IPS DF 4.7 (cell line): Measurements from ENCODE around the gene EN2.

Experiments used
- DNase-seq: peaks from one replicate; pipeline ENCODE4 v3.0.0-alpha.2; 2013; ENCODE audit warnings: low spot score; ENCODE audit errors: extremely low read depth

Gene EN2

GRCh38 chr7:155464183-155464582, 6.3 kb downstream of the EN2 start:
- no peak for DNase-seq

- no peak for DNase-seq
These were observed 7.2 kb downstream of the EN2 start for GRCh38 chr7:155464948-155465739.

- DNase-seq: no peak
These were observed 7.8 kb downstream of the EN2 start for GRCh38 chr7:155465761-155466141.

- no peak for DNase-seq
These were observed 8.3 kb downstream of the EN2 start for GRCh38 chr7:155466142-155466813.

GRCh38 chr7:155466814-155467733, 9.1 kb downstream of the EN2 start:
- no peak for DNase-seq

- DNase-seq: no peak
These were observed 10.2 kb downstream of the EN2 start for GRCh38 chr7:155467846-155468784.

GRCh38 chr7:155468785-155469148, 10.8 kb downstream of the EN2 start:
- no peak for DNase-seq

- DNase-seq: no peak
These were observed 11.6 kb downstream of the EN2 start for GRCh38 chr7:155469311-155470185.

- no peak for DNase-seq
These were observed 12.2 kb downstream of the EN2 start for GRCh38 chr7:155470186-155470487.

GRCh38 chr7:155470686-155471638, 13.0 kb downstream of the EN2 start:
- no peak for DNase-seq

- no peak for DNase-seq
These were observed 13.8 kb downstream of the EN2 start for GRCh38 chr7:155471718-155472117.

GRCh38 chr7:155477476-155477875, 19.5 kb downstream of the EN2 start:
- DNase-seq: no peak

GRCh38 chr7:155481764-155482163, 23.8 kb downstream of the EN2 start:
- DNase-seq: no peak

GRCh38 chr7:155482511-155483183, 24.7 kb downstream of the EN2 start:
- no peak for DNase-seq

GRCh38 chr7:155483245-155483644, 25.3 kb downstream of the EN2 start:
- DNase-seq: no peak

- no peak for DNase-seq
These were observed 26.0 kb downstream of the EN2 start for GRCh38 chr7:155483868-155484325.

GRCh38 chr7:155484483-155485399, 26.8 kb downstream of the EN2 start:
- DNase-seq: no peak
